Stomach (tissue), 4 donors: ENCODE results near the gene CDH12.

ENCODE experiments used
- EP300 ChIP-seq: sonication (generic); formaldehyde crosslinking; IDR thresholded peaks from one replicate; pipeline ENCODE4 v1.6.1; 2017; ENCODE audit warnings: antibody characterized with exemption
- POLR2A ChIP-seq, 4 donors: fragments of 450-650 bp; IDR thresholded peaks; one replicate each; pipeline ENCODE4 v1.6.1; 2016; ENCODE audit warnings: antibody characterized with exemption in 4 of 4, control low read depth in 2 of 4, mild to moderate bottlenecking in 1 of 4, moderate library complexity in 1 of 4
- POLR2AphosphoS5 ChIP-seq, 3 donors: sonication (generic); formaldehyde crosslinking; IDR thresholded peaks; one replicate each; pipeline ENCODE4 v1.6.1; 2016; ENCODE audit warnings: antibody characterized with exemption in 3 of 3
- TF ChIP-seq, protein P1 (sequence below), 7 experiments: fragments of 450-650 bp in 4 of 7; fragments of 200-600 bp in 3 of 7; sonication (generic) in 3 of 7; IDR thresholded peaks; one replicate each; pipeline ENCODE4 v1.5.1; 2016 to 2019; ENCODE audit warnings: antibody characterized with exemption in 7 of 7, control low read depth in 2 of 7, mild to moderate bottlenecking in 1 of 7

DNA sequence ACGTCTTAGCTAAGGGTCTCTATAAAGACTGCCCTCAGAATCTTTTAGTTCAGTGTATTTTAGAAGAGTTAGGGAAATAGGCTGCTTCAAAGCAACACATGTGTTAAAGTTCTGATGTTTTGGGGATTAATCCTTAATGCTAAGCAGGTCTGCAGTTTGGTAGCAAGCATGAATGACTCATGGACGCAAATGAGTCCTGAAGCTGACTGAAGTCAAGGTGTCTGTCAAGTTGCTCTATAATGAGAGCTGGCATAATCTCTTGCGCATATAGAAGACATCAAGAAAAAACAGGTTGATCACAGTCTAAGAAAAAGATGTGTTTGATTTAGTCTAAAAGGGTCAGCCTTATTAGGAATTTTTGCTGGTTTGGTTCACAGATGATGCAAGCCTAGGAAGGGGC, 630.1 kb downstream of the CDH12 start:
- TF ChIP-seq, protein P1, sequence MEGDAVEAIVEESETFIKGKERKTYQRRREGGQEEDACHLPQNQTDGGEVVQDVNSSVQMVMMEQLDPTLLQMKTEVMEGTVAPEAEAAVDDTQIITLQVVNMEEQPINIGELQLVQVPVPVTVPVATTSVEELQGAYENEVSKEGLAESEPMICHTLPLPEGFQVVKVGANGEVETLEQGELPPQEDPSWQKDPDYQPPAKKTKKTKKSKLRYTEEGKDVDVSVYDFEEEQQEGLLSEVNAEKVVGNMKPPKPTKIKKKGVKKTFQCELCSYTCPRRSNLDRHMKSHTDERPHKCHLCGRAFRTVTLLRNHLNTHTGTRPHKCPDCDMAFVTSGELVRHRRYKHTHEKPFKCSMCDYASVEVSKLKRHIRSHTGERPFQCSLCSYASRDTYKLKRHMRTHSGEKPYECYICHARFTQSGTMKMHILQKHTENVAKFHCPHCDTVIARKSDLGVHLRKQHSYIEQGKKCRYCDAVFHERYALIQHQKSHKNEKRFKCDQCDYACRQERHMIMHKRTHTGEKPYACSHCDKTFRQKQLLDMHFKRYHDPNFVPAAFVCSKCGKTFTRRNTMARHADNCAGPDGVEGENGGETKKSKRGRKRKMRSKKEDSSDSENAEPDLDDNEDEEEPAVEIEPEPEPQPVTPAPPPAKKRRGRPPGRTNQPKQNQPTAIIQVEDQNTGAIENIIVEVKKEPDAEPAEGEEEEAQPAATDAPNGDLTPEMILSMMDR (IDR thresholded peaks at IDR 0.05) = no peak
- no peak for TF ChIP-seq POLR2A (IDR thresholded peaks at IDR 0.05)
- TF ChIP-seq POLR2AphosphoS5 (IDR thresholded peaks at IDR 0.05) = no peak
- TF ChIP-seq EP300 = no peak
